Left ventricle myocardium inferior (tissue), 1 donor: ENCODE results near the gene CRIP3. TPM values are rescaled to one million over a fixed set of nuclear protein-coding genes. Genes with fewer than 3 reads are reported as not detected.

ENCODE experiments used
- DNase-seq: peaks from one replicate; pipeline ENCODE4 v3.0.0-alpha.2; 2020
- H3K27ac ChIP-seq: fragments of 200-600 bp; replicated peaks from 2 replicates; pipeline ENCODE4 v1.8.0; 2021
- H3K27me3 ChIP-seq: fragments of 200-600 bp; 2 replicates; pipeline ENCODE4 v1.8.0; 2021; ENCODE audit warnings: low read depth
- H3K36me3 ChIP-seq: fragments of 200-600 bp; 2 replicates; pipeline ENCODE4 v1.8.0; 2021
- H3K4me1 ChIP-seq: fragments of 200-600 bp; 2 replicates; pipeline ENCODE4 v1.8.0; 2021
- H3K4me3 ChIP-seq: fragments of 200-600 bp; 2 replicates; pipeline ENCODE4 v1.8.0; 2021; ENCODE audit warnings: mild to moderate bottlenecking, moderate library complexity
- H3K9me3 ChIP-seq: fragments of 200-600 bp; replicated peaks from 2 replicates; pipeline ENCODE4 v1.8.0; 2021
- intact Hi-C: fragments of 100-400 bp; cut with micrococcal nuclease; formaldehyde crosslinking; loops from one replicate; pipeline ENCODE4 v1.11.0; 2022
- total RNA-seq: library from RNA; stranded (reverse); fragmentation: NEBNext Ultra II Directional; extraction: Animal tissue kit (Norgen Biotek cat#: 25700); gene quantifications from one replicate; pipeline ENCODE4 v1.2.1, GENCODE V29; 2021
- TF ChIP-seq, protein P1 (sequence below): fragments of 200-600 bp; IDR thresholded peaks from 2 replicates; pipeline ENCODE4 v1.8.0; 2021; ENCODE audit warnings: antibody characterized with exemption, mild to moderate bottlenecking, borderline replicate concordance
- donor health status: DM: no; HTN: yes; CAD: no; lungs with severe emphysema.

Gene CRIP3
- total RNA-seq, 1 donor from 2014 or later: 42.3 TPM

DNA sequence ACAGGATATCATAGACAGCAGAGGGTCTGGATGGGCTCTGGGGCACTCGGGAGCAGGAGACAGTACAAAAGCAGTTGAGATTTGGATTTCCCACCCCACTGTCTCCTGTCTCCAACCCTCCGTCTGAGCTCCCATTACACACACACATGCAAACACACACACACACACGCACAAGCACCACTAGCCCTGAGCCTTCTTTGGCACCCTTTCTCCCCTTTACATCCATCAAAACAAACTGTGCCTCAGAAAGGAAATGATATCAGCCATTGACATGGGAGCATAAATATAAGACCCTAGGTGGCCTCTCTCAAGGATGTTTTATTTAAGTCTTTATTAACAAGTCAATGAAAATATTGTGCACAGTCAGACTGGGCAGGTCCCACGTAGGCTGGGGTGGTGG is 47.8 kb downstream of the CRIP3 start:
- Histone ChIP-seq H3K36me3 (no peaks in the 10 kb centered on the region), H3K9me3 (no peaks in the 10 kb centered on the region), H3K27me3 (peaks cover 7% of the 10 kb centered on the region), H3K4me3 (no peak overlapping the region), H3K27ac (no peak overlapping the region), H3K4me1 (peaks cover 15% of the 10 kb centered on the region)
- no peak for DNase-seq
- intact Hi-C loops: loop anchor here (10.0 kb wide), 1 partner anchor 84 kb away; no protein-coding TSS in a partner anchor
- TF ChIP-seq, protein P1, sequence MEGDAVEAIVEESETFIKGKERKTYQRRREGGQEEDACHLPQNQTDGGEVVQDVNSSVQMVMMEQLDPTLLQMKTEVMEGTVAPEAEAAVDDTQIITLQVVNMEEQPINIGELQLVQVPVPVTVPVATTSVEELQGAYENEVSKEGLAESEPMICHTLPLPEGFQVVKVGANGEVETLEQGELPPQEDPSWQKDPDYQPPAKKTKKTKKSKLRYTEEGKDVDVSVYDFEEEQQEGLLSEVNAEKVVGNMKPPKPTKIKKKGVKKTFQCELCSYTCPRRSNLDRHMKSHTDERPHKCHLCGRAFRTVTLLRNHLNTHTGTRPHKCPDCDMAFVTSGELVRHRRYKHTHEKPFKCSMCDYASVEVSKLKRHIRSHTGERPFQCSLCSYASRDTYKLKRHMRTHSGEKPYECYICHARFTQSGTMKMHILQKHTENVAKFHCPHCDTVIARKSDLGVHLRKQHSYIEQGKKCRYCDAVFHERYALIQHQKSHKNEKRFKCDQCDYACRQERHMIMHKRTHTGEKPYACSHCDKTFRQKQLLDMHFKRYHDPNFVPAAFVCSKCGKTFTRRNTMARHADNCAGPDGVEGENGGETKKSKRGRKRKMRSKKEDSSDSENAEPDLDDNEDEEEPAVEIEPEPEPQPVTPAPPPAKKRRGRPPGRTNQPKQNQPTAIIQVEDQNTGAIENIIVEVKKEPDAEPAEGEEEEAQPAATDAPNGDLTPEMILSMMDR: no peak

- intact Hi-C loops: no loop called here
Observed at GRCh38 chr6:43258807-43259686, 49.6 kb downstream of the CRIP3 start.

GRCh38 chr6:43258180-43258579 is 50.4 kb downstream of the CRIP3 start:
- TF ChIP-seq, protein P1: no peak
- no peaks in the 10 kb centered on the region for H3K36me3 ChIP-seq
- peaks cover 28% of the 10 kb centered on the region for H3K27me3 ChIP-seq
- no peaks in the 10 kb centered on the region for H3K9me3 ChIP-seq
- H3K27ac ChIP-seq: no peak overlapping the region
- intact Hi-C loops: no loop called here
- H3K4me1 ChIP-seq: peaks cover 15% of the 10 kb centered on the region
- H3K4me3 ChIP-seq: no peak overlapping the region
- no peak for DNase-seq

More at GRCh38 chr6:43258807-43259686, 49.6 kb downstream of the CRIP3 start:
- Histone ChIP-seq H3K9me3 (no peaks in the 10 kb centered on the region), H3K36me3 (no peaks in the 10 kb centered on the region), H3K4me1 (peaks cover 15% of the 10 kb centered on the region), H3K27me3 (peaks cover 19% of the 10 kb centered on the region), H3K4me3 (no peak overlapping the region), H3K27ac (no peak overlapping the region)
- TF ChIP-seq, protein P1: no peak
- no peak for DNase-seq

GRCh38 chr6:43257367-43258145 is 51.1 kb downstream of the CRIP3 start:
- intact Hi-C loops: no loop called here
- H3K27me3 ChIP-seq: peaks cover 34% of the 10 kb centered on the region
- no peak for DNase-seq

DNA sequence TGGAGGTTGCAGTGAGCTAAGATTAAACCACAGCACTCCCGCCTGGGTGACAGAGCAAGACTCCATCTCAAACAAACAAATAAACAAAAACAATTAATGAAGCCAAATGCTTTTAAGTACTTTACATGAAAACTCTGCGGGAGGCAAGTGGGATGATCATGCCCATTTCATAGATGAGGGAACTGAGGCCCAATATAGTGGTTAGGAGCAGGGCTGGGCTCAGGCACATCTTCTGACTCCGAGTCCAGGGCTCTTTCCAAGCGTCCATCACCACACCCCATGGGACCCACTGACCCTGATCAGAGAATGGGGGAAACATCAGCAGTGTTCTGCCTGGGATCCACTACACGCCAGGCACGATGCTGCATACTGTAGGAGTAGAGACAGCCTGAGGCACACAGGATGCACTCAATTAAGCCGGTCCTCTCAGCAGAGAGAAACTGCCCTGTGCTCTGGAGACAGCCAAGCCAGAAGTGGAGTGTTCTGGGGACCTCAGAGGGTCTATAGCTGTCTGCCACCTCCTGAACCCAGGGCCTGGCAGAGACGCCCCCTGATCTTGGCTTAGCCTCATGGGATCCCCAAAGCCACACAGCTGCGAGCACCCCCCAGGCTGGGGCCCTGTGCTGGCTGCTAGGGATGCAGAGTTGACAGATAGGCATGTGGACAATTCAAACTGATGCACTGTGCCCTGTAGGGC is 51.8 kb downstream of the CRIP3 start:
- Histone ChIP-seq H3K4me3 (no peak overlapping the region), H3K27me3 (peaks cover 41% of the 10 kb centered on the region), H3K27ac (no peak overlapping the region), H3K4me1 (peaks cover 15% of the 10 kb centered on the region), H3K9me3 (no peaks in the 10 kb centered on the region), H3K36me3 (no peaks in the 10 kb centered on the region)
- no peak for DNase-seq
- intact Hi-C loops: no loop called here
- TF ChIP-seq, protein P1: no peak

More at GRCh38 chr6:43257367-43258145, 51.1 kb downstream of the CRIP3 start:
- TF ChIP-seq, protein P1: no peak
- Histone ChIP-seq H3K9me3 (no peaks in the 10 kb centered on the region), H3K4me1 (peaks cover 15% of the 10 kb centered on the region), H3K4me3 (no peak overlapping the region), H3K36me3 (no peaks in the 10 kb centered on the region), H3K27ac (no peak overlapping the region)
